ENCODE results near the gene TP53BP2. TPM values are rescaled to one million over a fixed set of nuclear protein-coding genes. Genes with fewer than 3 reads are reported as not detected.
A peak's percentile ranks its signal among the peaks of the same experiment; 100 is the strongest.

The TP53BP2 gene
- total RNA-seq, 4 donors from 2014 or later = 26.6 to 106 (median 43.8) TPM

DNA sequence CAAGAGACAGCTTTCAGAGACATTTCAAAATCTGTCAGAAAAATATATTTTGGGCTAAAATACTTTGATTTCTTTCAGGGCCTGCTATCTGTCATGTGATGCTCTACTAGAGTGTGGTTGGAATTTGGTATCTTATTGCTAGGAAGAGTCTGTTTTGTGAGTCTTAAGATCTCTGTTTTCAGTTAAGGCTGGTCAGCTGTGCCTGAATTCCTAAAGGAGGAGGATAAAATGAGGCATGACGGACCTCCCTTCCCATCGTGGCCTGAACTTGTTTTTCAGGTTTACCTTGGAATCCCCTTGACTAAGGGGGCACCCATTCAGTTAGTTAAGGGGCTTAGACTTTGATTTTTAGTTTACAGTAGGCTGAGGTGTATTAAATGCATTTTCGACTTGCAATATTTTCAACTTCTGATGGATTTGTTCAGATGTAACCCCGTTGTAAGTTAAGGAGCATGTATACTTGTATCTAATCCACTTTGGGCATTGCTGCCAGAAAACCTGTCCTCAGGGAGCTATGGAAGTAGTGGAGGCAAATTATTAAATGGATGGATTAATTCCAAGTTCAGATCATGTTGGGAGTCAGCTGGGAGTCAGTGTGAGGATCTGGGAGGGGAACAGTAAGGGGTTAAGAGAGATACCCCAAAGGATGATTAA, 115.1 kb downstream of the TP53BP2 start:
- H3K36me3 ChIP-seq = peaks cover 0 to 12% (median 7%) of the 10 kb centered on the region in 4 donors
- H3K4me1 ChIP-seq = peaks cover 72 to 96% (median 77%) of the 10 kb centered on the region in 4 donors
- H3K9me3 ChIP-seq = no peaks in the 10 kb centered on the region
- no peak for DNase-seq (ENCODE audit: extremely low spot score)
- H3K27me3 ChIP-seq = no peaks in the 10 kb centered on the region
- TF ChIP-seq POLR2AphosphoS5 (IDR thresholded peaks at IDR 0.05) = no peak
- TF ChIP-seq POLR2A (IDR thresholded peaks at IDR 0.05; ENCODE audit: low read depth) = no peak
- TF ChIP-seq, protein P1, sequence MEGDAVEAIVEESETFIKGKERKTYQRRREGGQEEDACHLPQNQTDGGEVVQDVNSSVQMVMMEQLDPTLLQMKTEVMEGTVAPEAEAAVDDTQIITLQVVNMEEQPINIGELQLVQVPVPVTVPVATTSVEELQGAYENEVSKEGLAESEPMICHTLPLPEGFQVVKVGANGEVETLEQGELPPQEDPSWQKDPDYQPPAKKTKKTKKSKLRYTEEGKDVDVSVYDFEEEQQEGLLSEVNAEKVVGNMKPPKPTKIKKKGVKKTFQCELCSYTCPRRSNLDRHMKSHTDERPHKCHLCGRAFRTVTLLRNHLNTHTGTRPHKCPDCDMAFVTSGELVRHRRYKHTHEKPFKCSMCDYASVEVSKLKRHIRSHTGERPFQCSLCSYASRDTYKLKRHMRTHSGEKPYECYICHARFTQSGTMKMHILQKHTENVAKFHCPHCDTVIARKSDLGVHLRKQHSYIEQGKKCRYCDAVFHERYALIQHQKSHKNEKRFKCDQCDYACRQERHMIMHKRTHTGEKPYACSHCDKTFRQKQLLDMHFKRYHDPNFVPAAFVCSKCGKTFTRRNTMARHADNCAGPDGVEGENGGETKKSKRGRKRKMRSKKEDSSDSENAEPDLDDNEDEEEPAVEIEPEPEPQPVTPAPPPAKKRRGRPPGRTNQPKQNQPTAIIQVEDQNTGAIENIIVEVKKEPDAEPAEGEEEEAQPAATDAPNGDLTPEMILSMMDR (IDR thresholded peaks at IDR 0.05) = no peak
- TF ChIP-seq EP300 (IDR thresholded peaks at IDR 0.05) = no peak
- 49% methylated on average over 4 of the region's 4 CpGs for WGBS
- intact Hi-C loops (cut with DNase I) = no loop called here
- peak overlapping the region; percentile 64 to 72 (median 71) for H3K27ac ChIP-seq (replicated peaks in 1 of 4)
- H3K4me3 ChIP-seq = no peak overlapping the region

DNA sequence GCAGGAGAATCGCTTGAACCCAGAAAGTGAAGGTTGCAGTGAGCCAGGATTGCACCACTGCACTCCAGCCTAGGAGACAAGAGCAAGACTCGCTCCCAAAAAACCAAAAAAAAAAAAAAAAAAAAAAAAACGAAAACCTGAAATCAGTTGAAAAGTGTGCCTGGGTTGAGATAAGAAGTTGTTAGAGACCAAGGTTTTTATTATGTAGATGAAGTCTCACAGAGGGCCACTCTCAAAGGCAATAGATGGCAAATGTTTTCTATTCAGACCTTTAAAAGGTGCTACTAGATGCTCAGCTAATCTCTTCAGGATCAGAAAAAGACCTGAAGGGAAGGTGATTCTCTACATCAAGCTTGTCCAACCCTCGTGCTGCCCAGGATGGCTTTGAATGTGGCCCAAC, 115.8 kb downstream of the TP53BP2 start:
- intact Hi-C loops (cut with DNase I) = no loop called here
- WGBS = 84% methylated on average over 4 of the region's 4 CpGs
- Histone ChIP-seq H3K36me3 (peaks cover 0 to 14% (median 11%) of the 10 kb centered on the region in 4 donors), H3K9me3 (no peaks in the 10 kb centered on the region), H3K4me1 (peaks cover 79 to 97% (median 84%) of the 10 kb centered on the region in 4 donors), H3K4me3 (no peak overlapping the region), H3K27ac (replicated peaks in 1 of 4) (no peak overlapping the region), H3K27me3 (no peaks in the 10 kb centered on the region)
- TF ChIP-seq POLR2AphosphoS5 (IDR thresholded peaks at IDR 0.05) = no peak
- TF ChIP-seq EP300 (IDR thresholded peaks at IDR 0.05) = no peak
- TF ChIP-seq POLR2A (IDR thresholded peaks at IDR 0.05; ENCODE audit: low read depth) = no peak
- DNase-seq (ENCODE audit: extremely low spot score) = no peak

Other genes with a start within 250 kb of the TP53BP2 start
- gene CAPN8, start 180.2 kb downstream of the TP53BP2 start, total RNA-seq = 1 to 10 TPM in 1 of 4 donors, not detected in 3; 1.0 TPM
- gene CAPN2, start 133.4 kb downstream of the TP53BP2 start, total RNA-seq = 100 to 1,000 TPM in 3 of 4 donors, 10 to 100 TPM in 1; 91.9 to 231 (median 161) TPM